ENCODE results near the gene ISG15.

The ISG15 gene

GRCh38 chr1:1031659-1032235 lies 18.4 kb downstream of the ISG15 start:
- Histone ChIP-seq H3K9ac (ENCODE audit: low read depth in 1 of 2, low read length in 2 of 2) (no peak overlapping the region), H3K4me1 (ENCODE audit: control insufficient read depth in 2 of 2, insufficient read depth in 2 of 2, low read length in 2 of 2) (peaks cover 10 to 12% of the 10 kb centered on the region in 2 donors), H3K27me3 (ENCODE audit: control insufficient read depth in 2 of 2, insufficient read depth in 2 of 2, low read length in 2 of 2) (peaks cover 0 to 5% of the 10 kb centered on the region in 2 donors), H3K9me3 (ENCODE audit: control insufficient read depth in 2 of 2, low read length in 2 of 2) (no peaks in the 10 kb centered on the region), H3K27ac (ENCODE audit: low read depth in 2 of 2, low read length in 2 of 2) (no peak overlapping the region), H3K36me3 (ENCODE audit: control insufficient read depth in 2 of 2, insufficient read depth in 2 of 2, low read length in 2 of 2) (no peaks in the 10 kb centered on the region), H3K4me3 (ENCODE audit: low read length in 2 of 2) (no peak overlapping the region)

GRCh38 chr1:1032424-1032823 lies 19.1 kb downstream of the ISG15 start:
- H3K4me1 ChIP-seq (ENCODE audit: control insufficient read depth in 2 of 2, insufficient read depth in 2 of 2, low read length in 2 of 2) = peaks cover 10 to 12% of the 10 kb centered on the region in 2 donors
- peak overlapping the region in 1 of 2 donors; percentile 54 for H3K9ac ChIP-seq (ENCODE audit: low read depth in 1 of 2, low read length in 2 of 2)
- peaks cover 0 to 8% of the 10 kb centered on the region in 2 donors for H3K27me3 ChIP-seq (ENCODE audit: control insufficient read depth in 2 of 2, insufficient read depth in 2 of 2, low read length in 2 of 2)
- no peak overlapping the region for H3K27ac ChIP-seq (ENCODE audit: low read depth in 2 of 2, low read length in 2 of 2)
- peak overlapping the region; percentile 41 to 50 for H3K4me3 ChIP-seq (ENCODE audit: low read length in 2 of 2)
- no peaks in the 10 kb centered on the region for H3K36me3 ChIP-seq (ENCODE audit: control insufficient read depth in 2 of 2, insufficient read depth in 2 of 2, low read length in 2 of 2)
- H3K9me3 ChIP-seq (ENCODE audit: control insufficient read depth in 2 of 2, low read length in 2 of 2) = no peaks in the 10 kb centered on the region

- Histone ChIP-seq H3K36me3 (ENCODE audit: control insufficient read depth in 2 of 2, insufficient read depth in 2 of 2, low read length in 2 of 2) (no peaks in the 10 kb centered on the region), H3K9me3 (ENCODE audit: control insufficient read depth in 2 of 2, low read length in 2 of 2) (no peaks in the 10 kb centered on the region), H3K4me3 (ENCODE audit: low read length in 2 of 2) (peak overlapping the region; percentile 41 to 50), H3K27me3 (ENCODE audit: control insufficient read depth in 2 of 2, insufficient read depth in 2 of 2, low read length in 2 of 2) (peaks cover 0 to 8% of the 10 kb centered on the region in 2 donors), H3K9ac (ENCODE audit: low read depth in 1 of 2, low read length in 2 of 2) (peak overlapping the region in 1 of 2 donors; percentile 54), H3K4me1 (ENCODE audit: control insufficient read depth in 2 of 2, insufficient read depth in 2 of 2, low read length in 2 of 2) (peaks cover 10 to 12% of the 10 kb centered on the region in 2 donors), H3K27ac (ENCODE audit: low read depth in 2 of 2, low read length in 2 of 2) (no peak overlapping the region)
These were observed 19.8 kb downstream of the ISG15 start for GRCh38 chr1:1033009-1033587.

DNA sequence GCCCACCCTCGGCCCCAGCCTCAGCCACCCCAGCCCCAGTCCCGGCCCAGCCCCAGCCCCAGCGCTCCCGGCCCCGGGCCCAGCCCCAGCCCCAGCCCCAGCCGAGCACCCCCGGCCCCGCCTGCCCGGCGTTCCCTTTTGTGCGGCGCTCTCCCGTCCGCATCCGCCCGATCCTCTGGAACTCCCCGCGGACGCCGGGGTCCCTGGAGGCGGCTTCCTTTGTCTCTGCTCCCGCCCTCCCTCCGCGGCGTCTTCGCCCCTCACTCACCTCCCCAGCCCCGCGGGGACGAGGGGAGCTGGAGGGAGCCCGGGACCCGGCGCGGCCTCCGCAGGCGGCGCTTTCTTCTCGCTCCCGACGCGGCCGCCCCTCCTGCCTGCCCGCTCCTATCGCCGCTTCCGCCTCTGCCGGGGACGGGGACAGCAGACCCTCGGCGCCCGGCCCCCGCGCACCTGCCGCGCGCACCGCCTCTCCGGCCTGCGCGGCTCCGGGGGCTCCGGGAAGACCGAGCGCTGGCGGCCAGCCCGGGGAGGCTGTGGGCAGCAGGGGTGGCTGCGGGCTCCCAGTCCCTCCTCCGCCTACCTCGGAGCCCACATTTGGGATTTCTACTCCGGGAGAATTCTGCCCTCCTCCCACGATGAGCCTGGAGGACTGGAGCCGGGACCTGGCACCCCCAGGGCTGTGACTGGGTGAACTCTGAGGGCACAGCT lies 20.6 kb downstream of the ISG15 start:
- no peaks in the 10 kb centered on the region for H3K9me3 ChIP-seq (ENCODE audit: control insufficient read depth in 2 of 2, low read length in 2 of 2)
- H3K27ac ChIP-seq (ENCODE audit: low read depth in 2 of 2, low read length in 2 of 2) = no peak overlapping the region
- peaks cover 10 to 12% of the 10 kb centered on the region in 2 donors for H3K4me1 ChIP-seq (ENCODE audit: control insufficient read depth in 2 of 2, insufficient read depth in 2 of 2, low read length in 2 of 2)
- no peak overlapping the region for H3K9ac ChIP-seq (ENCODE audit: low read depth in 1 of 2, low read length in 2 of 2)
- no peak overlapping the region for H3K4me3 ChIP-seq (ENCODE audit: low read length in 2 of 2)
- H3K36me3 ChIP-seq (ENCODE audit: control insufficient read depth in 2 of 2, insufficient read depth in 2 of 2, low read length in 2 of 2) = no peaks in the 10 kb centered on the region
- peaks cover 0 to 9% of the 10 kb centered on the region in 2 donors for H3K27me3 ChIP-seq (ENCODE audit: control insufficient read depth in 2 of 2, insufficient read depth in 2 of 2, low read length in 2 of 2)

DNA sequence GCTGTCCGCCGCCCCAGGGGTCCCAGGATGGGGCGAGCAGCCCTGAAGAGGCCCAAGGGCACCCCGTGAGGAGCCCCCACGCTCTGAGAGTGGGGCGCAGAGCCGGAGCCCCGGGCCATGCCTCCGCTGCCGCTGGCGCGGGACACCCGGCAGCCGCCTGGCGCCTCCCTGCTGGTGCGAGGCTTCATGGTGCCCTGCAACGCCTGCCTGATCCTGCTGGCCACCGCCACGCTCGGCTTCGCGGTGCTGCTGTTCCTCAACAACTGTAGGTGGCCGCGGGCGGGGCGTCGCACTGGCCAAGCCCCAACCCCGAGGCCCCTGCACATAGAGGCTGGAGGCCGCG lies 21.1 kb downstream of the ISG15 start:
- Histone ChIP-seq H3K36me3 (ENCODE audit: control insufficient read depth in 2 of 2, insufficient read depth in 2 of 2, low read length in 2 of 2) (no peaks in the 10 kb centered on the region), H3K9me3 (ENCODE audit: control insufficient read depth in 2 of 2, low read length in 2 of 2) (no peaks in the 10 kb centered on the region), H3K9ac (ENCODE audit: low read depth in 1 of 2, low read length in 2 of 2) (no peak overlapping the region), H3K4me1 (ENCODE audit: control insufficient read depth in 2 of 2, insufficient read depth in 2 of 2, low read length in 2 of 2) (peaks cover 10 to 12% of the 10 kb centered on the region in 2 donors), H3K27me3 (ENCODE audit: control insufficient read depth in 2 of 2, insufficient read depth in 2 of 2, low read length in 2 of 2) (peaks cover 0 to 11% of the 10 kb centered on the region in 2 donors), H3K4me3 (ENCODE audit: low read length in 2 of 2) (no peak overlapping the region), H3K27ac (ENCODE audit: low read depth in 2 of 2, low read length in 2 of 2) (no peak overlapping the region)

DNA sequence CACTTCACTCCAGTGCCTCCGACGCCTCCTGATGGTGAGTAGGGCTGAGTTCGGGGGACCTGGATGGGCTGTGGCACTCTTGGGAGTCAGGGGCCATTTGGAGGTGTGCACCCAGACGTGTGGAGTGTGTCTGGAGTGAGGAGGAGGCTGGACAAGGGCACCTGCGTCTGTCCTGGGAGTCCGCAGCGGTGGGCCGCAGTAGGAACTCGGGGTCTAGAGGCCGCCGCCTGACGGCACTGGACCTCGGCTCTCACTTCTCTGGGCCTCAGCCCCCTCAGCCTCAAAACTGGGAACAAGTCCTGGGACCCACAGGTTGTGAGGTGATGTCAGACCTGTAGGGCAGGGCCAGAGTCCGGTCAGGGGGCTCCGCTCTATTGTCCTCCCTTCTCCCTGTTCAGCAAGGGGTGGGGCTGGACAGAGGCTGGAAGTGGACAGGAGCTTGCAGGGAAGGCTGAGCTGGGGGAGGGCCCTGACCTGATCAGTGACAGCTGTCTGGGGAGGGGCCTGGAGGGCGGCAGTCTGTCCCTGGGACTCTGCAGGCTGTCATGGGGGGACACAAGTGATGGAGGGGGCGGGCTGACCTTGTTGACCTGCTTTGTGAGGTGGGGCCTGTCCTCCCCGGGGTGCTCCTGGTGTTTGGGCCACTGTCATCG lies 22.1 kb downstream of the ISG15 start:
- H3K9ac ChIP-seq (ENCODE audit: low read depth in 1 of 2, low read length in 2 of 2) = no peak overlapping the region
- H3K27ac ChIP-seq (ENCODE audit: low read depth in 2 of 2, low read length in 2 of 2) = no peak overlapping the region
- no peak overlapping the region for H3K4me3 ChIP-seq (ENCODE audit: low read length in 2 of 2)
- peaks cover 17 to 19% of the 10 kb centered on the region in 2 donors for H3K4me1 ChIP-seq (ENCODE audit: control insufficient read depth in 2 of 2, insufficient read depth in 2 of 2, low read length in 2 of 2)
- peaks cover 0 to 11% of the 10 kb centered on the region in 2 donors for H3K27me3 ChIP-seq (ENCODE audit: control insufficient read depth in 2 of 2, insufficient read depth in 2 of 2, low read length in 2 of 2)
- H3K9me3 ChIP-seq (ENCODE audit: control insufficient read depth in 2 of 2, low read length in 2 of 2) = no peaks in the 10 kb centered on the region
- no peaks in the 10 kb centered on the region for H3K36me3 ChIP-seq (ENCODE audit: control insufficient read depth in 2 of 2, insufficient read depth in 2 of 2, low read length in 2 of 2)

- no peak overlapping the region for H3K9ac ChIP-seq (ENCODE audit: low read depth in 1 of 2, low read length in 2 of 2)
- H3K27me3 ChIP-seq (ENCODE audit: control insufficient read depth in 2 of 2, insufficient read depth in 2 of 2, low read length in 2 of 2) = peaks cover 0 to 6% of the 10 kb centered on the region in 2 donors
- no peak overlapping the region for H3K4me3 ChIP-seq (ENCODE audit: low read length in 2 of 2)
- H3K9me3 ChIP-seq (ENCODE audit: control insufficient read depth in 2 of 2, low read length in 2 of 2) = no peaks in the 10 kb centered on the region
- peaks cover 13 to 14% of the 10 kb centered on the region in 2 donors for H3K4me1 ChIP-seq (ENCODE audit: control insufficient read depth in 2 of 2, insufficient read depth in 2 of 2, low read length in 2 of 2)
- H3K27ac ChIP-seq (ENCODE audit: low read depth in 2 of 2, low read length in 2 of 2) = no peak overlapping the region
- H3K36me3 ChIP-seq (ENCODE audit: control insufficient read depth in 2 of 2, insufficient read depth in 2 of 2, low read length in 2 of 2) = no peaks in the 10 kb centered on the region
These were observed 24.4 kb downstream of the ISG15 start for GRCh38 chr1:1037366-1038327.

DNA sequence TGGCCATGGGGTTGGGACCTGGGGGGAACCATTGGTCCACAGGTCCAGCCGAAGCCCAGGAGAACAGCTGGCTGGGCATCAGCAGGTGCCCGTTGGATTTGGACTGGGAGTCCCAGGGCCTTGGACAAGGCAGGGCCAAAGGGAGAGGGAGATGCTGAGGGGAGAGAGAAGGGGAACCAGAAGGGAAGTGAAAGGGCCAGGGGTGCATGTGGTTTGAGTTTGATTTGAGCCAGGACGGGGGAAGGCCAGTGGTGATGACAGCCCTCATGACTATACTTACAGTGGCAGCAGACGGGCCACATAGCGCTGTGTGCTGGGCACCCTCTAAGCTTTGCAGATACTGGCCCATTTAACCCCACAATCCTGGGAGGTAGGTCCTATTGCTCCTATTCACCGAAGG lies 25.4 kb downstream of the ISG15 start:
- H3K36me3 ChIP-seq (ENCODE audit: control insufficient read depth in 2 of 2, insufficient read depth in 2 of 2, low read length in 2 of 2) = peaks cover 0 to 2% of the 10 kb centered on the region in 2 donors
- H3K27me3 ChIP-seq (ENCODE audit: control insufficient read depth in 2 of 2, insufficient read depth in 2 of 2, low read length in 2 of 2) = peaks cover 0 to 6% of the 10 kb centered on the region in 2 donors
- no peak overlapping the region for H3K4me3 ChIP-seq (ENCODE audit: low read length in 2 of 2)
- H3K9ac ChIP-seq (ENCODE audit: low read depth in 1 of 2, low read length in 2 of 2) = no peak overlapping the region
- no peak overlapping the region for H3K27ac ChIP-seq (ENCODE audit: low read depth in 2 of 2, low read length in 2 of 2)
- peaks cover 8 to 14% of the 10 kb centered on the region in 2 donors for H3K4me1 ChIP-seq (ENCODE audit: control insufficient read depth in 2 of 2, insufficient read depth in 2 of 2, low read length in 2 of 2)
- H3K9me3 ChIP-seq (ENCODE audit: control insufficient read depth in 2 of 2, low read length in 2 of 2) = no peaks in the 10 kb centered on the region

DNA sequence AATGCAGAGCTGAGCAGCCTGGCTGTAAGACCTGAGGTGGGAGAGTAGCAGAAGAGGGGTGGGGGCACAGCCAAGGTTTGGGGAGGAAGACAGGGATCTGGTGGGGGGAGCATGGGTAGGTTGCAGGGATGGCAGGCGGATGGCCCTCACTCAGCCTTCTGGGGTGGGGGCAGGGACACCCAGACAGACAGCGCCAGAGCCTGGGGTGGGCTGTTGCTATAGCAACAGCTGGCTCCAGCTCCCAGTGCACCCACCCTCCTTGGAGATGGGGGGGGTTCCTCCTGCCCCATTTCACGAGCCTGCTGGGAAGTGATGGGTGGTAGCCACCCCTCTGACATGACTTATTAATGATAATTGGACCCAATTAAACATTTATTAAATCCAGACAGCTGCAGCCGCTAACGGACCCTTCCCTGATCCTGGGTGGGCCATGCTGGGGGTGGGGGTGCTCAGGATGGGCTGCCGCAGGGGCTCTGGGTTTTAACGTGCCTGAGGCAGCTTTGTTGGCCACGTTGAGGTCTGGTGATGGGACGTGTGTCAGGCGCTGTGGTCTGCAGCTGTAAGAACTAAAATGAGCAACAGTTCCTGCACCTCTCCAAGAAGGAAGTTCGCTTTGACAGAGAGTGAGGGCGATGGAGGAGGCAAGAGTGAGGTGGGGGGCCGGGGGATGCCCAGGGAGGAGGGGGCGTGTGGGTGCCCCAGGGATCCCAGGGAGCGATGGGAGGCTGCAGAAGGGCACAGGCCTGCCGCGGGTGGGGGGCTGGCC lies 26.0 kb downstream of the ISG15 start:
- Histone ChIP-seq H3K9me3 (ENCODE audit: control insufficient read depth in 2 of 2, low read length in 2 of 2) (no peaks in the 10 kb centered on the region), H3K4me3 (ENCODE audit: low read length in 2 of 2) (no peak overlapping the region), H3K4me1 (ENCODE audit: control insufficient read depth in 2 of 2, insufficient read depth in 2 of 2, low read length in 2 of 2) (peaks cover 8 to 9% of the 10 kb centered on the region in 2 donors), H3K9ac (ENCODE audit: low read depth in 1 of 2, low read length in 2 of 2) (no peak overlapping the region), H3K36me3 (ENCODE audit: control insufficient read depth in 2 of 2, insufficient read depth in 2 of 2, low read length in 2 of 2) (peaks cover 0 to 2% of the 10 kb centered on the region in 2 donors), H3K27ac (ENCODE audit: low read depth in 2 of 2, low read length in 2 of 2) (no peak overlapping the region), H3K27me3 (ENCODE audit: control insufficient read depth in 2 of 2, insufficient read depth in 2 of 2, low read length in 2 of 2) (peaks cover 0 to 6% of the 10 kb centered on the region in 2 donors)

All from mucosa of rectum (tissue), 2 donors.